HPDE6-E6E7 (cell line): ENCODE data around the gene TNIP1.

Experiments
- DNase-seq: peaks from one replicate; pipeline ENCODE4 v3.0.0; 2011; ENCODE audit warnings: missing footprints; ENCODE audit errors: extremely low spot score

Gene TNIP1

GRCh38 chr5:151105561-151105960 is 24.7 kb upstream of the TNIP1 start:
- DNase-seq = no peak

DNA sequence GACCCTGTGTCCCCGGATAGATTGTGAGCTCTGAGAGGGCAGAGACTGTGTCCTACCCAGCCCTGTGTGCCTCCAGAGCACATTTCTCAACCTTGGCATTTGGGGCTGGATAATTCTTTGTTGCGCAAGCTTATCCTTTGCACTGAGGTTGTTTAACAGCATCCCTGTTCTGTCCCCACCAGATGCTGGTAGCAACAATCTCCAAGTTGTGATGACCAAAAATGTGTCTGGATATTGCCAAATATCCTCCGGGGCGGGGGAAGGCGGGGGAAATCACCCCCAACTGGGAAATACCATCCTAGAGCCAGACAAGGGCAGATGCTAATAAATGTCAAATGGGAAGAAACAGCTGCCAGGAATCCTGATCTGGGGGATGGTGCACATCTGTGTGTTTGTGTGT is 24.0 kb upstream of the TNIP1 start:
- DNase-seq = no peak

GRCh38 chr5:151101746-151102145 is 20.9 kb upstream of the TNIP1 start:
- no peak for DNase-seq

DNA sequence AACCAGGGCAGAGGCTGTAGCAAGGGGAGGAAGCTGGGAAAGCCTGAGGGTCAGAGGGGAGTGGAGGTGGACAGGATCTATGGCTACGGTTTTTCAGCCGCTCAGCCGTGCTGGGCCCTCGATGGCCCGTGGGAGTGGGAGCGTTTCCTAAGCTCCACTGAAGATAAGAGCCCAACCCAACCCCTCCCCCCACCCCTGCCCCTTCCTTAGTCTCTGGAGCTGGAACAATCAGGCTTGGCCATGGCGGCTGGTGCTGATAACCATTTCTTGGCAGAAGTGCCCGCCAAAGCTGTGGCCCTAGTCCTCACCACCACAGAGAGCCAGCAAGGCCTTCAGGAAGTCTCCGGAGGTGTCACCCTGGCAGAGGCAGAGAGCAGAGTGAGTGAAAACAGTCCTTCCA is 20.3 kb upstream of the TNIP1 start:
- DNase-seq = no peak

GRCh38 chr5:151100681-151101080 is 19.8 kb upstream of the TNIP1 start:
- no peak for DNase-seq

- DNase-seq = no peak
Observed at GRCh38 chr5:151098768-151099121, 17.9 kb upstream of the TNIP1 start.

- DNase-seq = no peak
Observed at GRCh38 chr5:151097820-151098767, 17.3 kb upstream of the TNIP1 start.

- no peak for DNase-seq
Observed at GRCh38 chr5:151097061-151097460, 16.2 kb upstream of the TNIP1 start.

DNA sequence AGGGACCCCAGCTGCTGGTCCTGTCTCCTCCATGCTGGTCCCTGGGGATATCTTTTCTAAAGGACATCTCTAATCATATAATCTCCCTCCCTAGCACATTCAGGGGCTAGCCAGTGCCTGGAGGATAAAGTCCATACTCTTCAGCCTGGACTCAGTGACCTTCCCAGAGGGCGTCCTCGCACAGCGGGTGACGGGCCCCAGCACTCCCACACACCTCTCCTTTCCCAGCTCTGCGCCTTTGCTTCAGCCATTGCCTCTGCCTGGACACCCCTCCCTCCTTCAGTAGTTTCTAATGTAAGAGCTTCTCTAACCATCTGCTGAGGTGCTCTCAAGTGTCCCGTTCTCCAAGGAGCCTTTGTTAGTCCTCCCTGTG is 15.2 kb upstream of the TNIP1 start:
- DNase-seq = no peak

GRCh38 chr5:151095341-151096000 is 14.6 kb upstream of the TNIP1 start:
- DNase-seq = no peak

GRCh38 chr5:151094852-151095245 is 14.0 kb upstream of the TNIP1 start:
- DNase-seq = no peak

- no peak for DNase-seq
Observed at GRCh38 chr5:151094030-151094851, 13.4 kb upstream of the TNIP1 start.

- peak; percentile 65 for DNase-seq
Observed at GRCh38 chr5:151093476-151093889, 12.6 kb upstream of the TNIP1 start.

- peak; percentile 54 for DNase-seq
Observed at GRCh38 chr5:151092762-151093161, 11.9 kb upstream of the TNIP1 start.

GRCh38 chr5:151089726-151090125 is 8.9 kb upstream of the TNIP1 start:
- DNase-seq = no peak

- DNase-seq = no peak
Observed at GRCh38 chr5:151088986-151089385, 8.2 kb upstream of the TNIP1 start.

DNA sequence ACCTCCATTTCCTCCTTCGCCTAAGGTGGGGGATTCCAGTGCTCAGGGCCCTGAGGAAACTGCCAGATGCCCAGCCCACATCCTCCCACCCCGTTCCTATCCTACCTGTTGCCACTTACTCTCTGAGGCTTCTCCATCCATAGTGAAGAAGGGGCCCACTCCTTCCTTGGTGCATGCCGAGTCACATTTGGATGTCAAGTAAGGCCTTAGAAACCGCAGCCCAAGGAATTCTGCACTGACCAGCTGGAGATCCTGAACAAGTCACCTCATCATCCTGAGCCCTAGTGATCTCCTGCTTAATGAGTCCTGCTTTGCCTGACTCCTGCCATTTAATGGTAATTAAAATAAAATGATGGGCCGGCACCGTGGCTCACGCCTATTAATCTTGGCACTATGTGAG is 6.7 kb upstream of the TNIP1 start:
- no peak for DNase-seq

GRCh38 chr5:151086905-151087360 is 6.1 kb upstream of the TNIP1 start:
- no peak for DNase-seq

- DNase-seq = no peak
Observed at GRCh38 chr5:151086192-151086869, 5.5 kb upstream of the TNIP1 start.

GRCh38 chr5:151085517-151086041 is 4.7 kb upstream of the TNIP1 start:
- DNase-seq = no peak

DNA sequence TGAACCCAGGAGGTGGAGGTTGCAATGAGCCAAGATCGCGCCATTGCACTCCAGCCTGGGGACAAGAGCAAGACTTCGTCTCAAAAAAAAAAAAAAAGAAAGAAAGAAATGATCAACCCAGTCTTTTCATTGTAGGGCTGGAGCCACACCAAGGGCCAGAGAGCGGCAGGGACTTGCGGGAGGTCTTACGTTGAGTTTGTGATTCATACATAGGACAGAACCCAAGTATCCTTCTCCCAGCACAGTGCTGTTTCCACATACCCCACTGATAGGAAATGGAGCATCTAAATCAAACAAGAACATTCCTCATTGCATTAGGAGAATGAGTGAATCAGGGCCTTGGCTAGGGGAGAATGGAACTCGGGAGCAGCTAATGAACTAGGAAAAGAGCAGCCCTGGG is 3.5 kb upstream of the TNIP1 start:
- DNase-seq = no peak
